Measurements from ENCODE around the gene UBAP1L.

DNA sequence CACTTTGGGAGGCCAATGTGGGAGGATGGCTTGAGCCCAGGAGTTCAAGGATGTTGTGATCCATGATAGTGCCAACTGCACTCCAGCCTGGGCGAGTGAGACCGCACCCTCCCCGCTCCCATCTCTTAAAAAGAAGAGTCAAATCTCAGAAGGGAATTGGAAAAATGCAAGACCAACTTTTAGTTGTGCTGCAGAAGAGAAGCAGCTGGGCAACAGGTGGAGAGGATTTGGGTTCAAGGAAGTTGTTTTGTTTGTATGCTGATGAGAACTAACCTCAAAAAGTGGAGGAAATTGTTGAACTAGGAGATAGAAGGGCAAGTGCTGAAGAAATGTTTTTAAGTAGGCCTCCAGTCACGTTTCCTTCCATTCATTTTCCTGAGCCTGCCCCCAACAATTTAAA is 31.4 kb upstream of the UBAP1L start:
- TF ChIP-seq POLR2A (IDR thresholded peaks at IDR 0.05) (no peak), POLR2AphosphoS5 (IDR thresholded peaks at IDR 0.05) (no peak), EP300 (IDR thresholded peaks at IDR 0.05; ENCODE audit: low read depth) (no peak)
- TF ChIP-seq, protein P1, sequence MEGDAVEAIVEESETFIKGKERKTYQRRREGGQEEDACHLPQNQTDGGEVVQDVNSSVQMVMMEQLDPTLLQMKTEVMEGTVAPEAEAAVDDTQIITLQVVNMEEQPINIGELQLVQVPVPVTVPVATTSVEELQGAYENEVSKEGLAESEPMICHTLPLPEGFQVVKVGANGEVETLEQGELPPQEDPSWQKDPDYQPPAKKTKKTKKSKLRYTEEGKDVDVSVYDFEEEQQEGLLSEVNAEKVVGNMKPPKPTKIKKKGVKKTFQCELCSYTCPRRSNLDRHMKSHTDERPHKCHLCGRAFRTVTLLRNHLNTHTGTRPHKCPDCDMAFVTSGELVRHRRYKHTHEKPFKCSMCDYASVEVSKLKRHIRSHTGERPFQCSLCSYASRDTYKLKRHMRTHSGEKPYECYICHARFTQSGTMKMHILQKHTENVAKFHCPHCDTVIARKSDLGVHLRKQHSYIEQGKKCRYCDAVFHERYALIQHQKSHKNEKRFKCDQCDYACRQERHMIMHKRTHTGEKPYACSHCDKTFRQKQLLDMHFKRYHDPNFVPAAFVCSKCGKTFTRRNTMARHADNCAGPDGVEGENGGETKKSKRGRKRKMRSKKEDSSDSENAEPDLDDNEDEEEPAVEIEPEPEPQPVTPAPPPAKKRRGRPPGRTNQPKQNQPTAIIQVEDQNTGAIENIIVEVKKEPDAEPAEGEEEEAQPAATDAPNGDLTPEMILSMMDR (IDR thresholded peaks at IDR 0.05) = no peak
